Measurements from ENCODE around the gene KDM4D.

- TF ChIP-seq POLR2A (IDR thresholded peaks at IDR 0.05) = no peak
- no peak for TF ChIP-seq CTCF (IDR thresholded peaks at IDR 0.05)
Observed at GRCh38 chr11:94941131-94941530, 32.4 kb upstream of the KDM4D start.

Data from body of pancreas (tissue), 4 donors.